GM18505 (cell line): Measurements from ENCODE around the gene SESN3.

ENCODE experiments used
- ATAC-seq: cut with Tn5 transposase; IDR thresholded peaks from one replicate; pipeline ENCODE4 v1.9.1; 2021; ENCODE audit not compliant: unreplicated experiment
- POLR2A ChIP-seq: IDR thresholded peaks from 4 replicates; pipeline ENCODE4 v1.6.1; 2011; ENCODE audit warnings: borderline replicate concordance; ENCODE audit not compliant: insufficient read depth, insufficient read length; ENCODE audit errors: extremely low read depth

SESN3 gene

DNA sequence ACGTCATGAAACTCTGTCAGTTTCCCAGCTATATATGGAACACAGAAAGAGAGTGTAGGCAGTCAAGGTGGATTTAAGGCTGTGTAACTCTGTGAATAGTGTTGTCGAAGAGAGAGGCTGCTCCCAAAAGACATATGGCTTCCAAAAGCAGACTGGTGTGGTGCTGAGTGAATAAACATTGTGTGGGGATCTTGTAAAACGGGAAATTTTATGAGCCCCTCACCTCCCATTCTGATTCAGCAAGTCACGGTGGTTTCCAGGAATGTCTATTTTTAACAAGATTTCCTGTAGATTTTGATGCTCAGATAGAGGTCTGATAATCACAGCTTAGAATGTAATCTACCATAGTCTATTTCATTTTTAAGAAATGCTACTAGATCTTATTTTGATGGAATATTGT, 67.9 kb downstream of the SESN3 start:
- TF ChIP-seq POLR2A, result no peak
- no peak for ATAC-seq

DNA sequence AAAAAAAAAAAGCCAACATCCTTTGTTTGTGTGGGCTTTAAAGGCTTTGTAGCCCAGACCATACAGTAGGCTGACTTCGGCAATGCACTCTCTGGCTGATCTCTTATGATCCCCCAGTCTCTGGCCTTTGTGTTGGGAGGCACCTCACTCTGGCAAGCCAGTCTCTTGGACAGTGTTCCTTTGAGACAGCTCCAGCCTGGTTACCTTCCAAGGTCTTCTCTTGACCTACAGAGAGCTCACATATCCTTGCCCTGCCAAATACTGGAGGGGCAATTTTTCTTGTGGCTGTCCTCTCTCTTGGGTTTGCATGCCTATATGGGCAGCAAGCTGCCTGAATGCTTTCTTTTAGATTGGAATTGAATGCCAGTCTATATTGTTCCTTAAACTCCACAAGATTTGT, 69.8 kb downstream of the SESN3 start:
- ATAC-seq, result no peak
- TF ChIP-seq POLR2A, result no peak

DNA sequence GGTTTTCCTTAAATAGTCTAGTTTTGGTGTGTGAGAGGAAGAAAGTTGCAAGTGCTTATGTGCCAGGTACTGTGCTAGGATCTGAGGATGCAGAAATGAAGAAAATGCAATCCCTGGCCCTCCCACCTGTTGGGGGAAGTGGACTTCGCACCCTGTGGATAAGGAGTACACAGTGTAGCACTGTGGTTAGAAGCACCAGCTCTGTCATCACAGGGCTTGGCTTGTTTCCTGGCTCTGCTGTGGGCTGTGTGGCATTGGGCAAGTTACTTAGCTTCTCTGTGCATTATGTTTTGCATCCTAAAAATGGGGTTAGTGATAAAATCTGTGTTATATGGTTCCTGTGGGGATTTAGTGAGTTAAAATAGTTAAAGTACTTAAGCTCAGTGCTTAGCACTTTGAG, 73.2 kb downstream of the SESN3 start:
- no peak for ATAC-seq
- TF ChIP-seq POLR2A, result no peak

DNA sequence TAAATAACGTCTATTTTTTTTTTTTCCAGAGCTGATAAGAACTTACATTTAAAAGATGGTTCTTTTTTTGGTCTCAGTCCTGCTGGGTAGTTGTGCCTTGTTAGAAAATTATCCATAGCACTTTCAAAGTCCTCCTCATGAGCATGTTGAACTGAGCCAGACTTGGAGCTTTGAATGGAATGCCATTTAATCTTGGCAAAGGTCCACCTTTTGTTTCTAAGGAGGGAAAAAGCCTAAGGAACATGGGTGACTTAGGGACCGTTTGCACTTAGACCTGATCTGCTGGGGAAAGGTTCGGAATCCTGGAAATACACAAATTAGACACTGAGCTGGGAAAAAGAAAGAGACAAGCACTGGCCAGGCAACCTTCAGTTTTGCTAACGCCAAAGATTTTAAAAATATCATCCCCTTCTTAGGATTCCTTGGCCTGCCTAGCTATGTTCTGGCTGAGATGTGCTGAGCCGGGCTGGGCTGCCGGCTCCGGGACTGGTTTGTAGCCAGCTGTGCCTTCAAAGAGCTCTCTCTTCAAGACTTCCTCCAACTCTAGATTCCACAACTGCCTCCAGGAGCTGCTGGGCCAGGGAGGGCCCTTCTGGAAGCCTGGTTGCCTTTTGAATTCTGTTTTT, 74.0 kb downstream of the SESN3 start:
- no peak for ATAC-seq
- no peak for TF ChIP-seq POLR2A

DNA sequence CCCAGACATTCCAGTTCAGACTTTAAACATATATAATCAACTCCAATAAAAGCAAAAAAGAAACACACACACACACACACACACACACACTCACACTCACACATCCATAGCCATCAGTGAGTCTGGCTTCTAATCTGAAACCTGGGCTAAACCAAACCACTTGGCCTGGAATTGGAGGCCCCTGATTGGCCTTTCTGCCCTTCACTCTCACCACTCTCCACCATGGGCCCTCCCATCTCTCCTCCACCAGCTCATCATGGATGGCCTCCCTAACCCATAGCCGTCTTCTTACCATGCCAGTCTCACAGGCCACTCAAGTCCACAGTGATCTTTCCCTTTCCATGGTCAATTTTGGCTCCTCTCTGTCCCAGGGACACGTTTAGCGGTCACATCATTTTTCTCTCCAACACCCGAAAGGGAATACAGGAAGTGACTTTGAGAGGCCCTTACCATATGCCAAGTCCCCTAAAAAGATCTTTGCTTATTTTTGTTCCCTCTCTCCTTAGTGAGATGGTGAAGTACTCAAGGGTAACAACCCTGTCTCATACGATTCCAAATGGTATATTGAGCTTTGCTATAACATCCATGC, 74.8 kb downstream of the SESN3 start:
- ATAC-seq, result no peak
- no peak for TF ChIP-seq POLR2A

DNA sequence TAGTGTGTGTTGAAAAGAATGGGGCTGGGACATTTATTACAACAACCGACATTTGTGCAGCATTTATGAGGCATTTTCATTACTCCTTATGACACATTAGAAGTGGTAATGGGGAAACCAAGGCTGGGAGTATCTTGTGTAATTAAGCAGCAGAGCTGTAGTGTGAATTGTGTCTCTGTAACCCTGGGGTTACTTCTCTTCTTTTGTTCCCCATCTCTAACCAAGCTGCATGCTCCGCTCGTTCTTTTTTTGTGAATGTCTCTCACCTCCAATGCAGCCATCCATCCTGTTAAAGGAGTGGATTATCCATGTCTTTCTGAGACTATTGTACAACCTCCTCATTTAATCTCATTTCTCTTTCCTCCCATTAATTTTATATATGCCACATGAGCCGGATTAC, 75.6 kb downstream of the SESN3 start:
- TF ChIP-seq POLR2A, result no peak
- ATAC-seq, result no peak

DNA sequence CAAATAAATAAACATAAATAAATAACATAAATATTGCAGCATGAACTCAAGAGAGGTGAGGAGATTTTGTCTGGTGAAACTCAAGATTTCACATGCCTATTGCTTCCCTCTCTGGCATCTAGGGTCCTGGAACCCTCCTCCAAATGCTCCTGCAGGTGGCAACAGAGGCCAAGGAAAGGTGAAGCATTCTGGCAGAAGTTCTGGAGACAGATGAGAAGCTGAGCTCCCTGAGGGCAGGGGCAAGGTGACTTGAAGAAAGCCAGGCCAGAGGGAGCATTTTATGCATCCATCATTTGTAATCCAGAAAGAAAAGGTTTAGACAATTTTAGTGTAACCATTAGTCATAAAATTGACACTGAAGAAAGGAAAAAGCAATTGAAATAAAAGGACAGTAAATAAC, 76.5 kb downstream of the SESN3 start:
- ATAC-seq, result no peak
- TF ChIP-seq POLR2A, result no peak

DNA sequence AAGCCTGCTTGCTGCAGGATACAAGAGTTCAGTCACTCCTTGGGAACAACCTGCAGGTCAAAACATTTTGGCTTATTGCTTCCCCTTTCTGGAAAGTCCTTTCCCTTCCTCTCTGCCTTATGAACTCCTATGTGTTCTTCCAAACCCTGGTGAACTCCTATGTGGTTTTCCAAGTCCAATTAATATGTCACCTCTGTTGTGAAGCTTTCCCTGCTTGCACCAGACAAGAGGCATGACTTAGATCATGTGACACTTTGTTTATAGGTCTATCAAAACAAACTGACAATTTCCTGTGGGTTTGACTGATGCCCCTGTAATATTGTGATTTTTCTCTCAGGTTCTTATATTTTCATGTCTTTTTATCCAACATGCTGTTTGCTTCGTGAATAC, 77.2 kb downstream of the SESN3 start:
- ATAC-seq, result no peak
- TF ChIP-seq POLR2A, result no peak

DNA sequence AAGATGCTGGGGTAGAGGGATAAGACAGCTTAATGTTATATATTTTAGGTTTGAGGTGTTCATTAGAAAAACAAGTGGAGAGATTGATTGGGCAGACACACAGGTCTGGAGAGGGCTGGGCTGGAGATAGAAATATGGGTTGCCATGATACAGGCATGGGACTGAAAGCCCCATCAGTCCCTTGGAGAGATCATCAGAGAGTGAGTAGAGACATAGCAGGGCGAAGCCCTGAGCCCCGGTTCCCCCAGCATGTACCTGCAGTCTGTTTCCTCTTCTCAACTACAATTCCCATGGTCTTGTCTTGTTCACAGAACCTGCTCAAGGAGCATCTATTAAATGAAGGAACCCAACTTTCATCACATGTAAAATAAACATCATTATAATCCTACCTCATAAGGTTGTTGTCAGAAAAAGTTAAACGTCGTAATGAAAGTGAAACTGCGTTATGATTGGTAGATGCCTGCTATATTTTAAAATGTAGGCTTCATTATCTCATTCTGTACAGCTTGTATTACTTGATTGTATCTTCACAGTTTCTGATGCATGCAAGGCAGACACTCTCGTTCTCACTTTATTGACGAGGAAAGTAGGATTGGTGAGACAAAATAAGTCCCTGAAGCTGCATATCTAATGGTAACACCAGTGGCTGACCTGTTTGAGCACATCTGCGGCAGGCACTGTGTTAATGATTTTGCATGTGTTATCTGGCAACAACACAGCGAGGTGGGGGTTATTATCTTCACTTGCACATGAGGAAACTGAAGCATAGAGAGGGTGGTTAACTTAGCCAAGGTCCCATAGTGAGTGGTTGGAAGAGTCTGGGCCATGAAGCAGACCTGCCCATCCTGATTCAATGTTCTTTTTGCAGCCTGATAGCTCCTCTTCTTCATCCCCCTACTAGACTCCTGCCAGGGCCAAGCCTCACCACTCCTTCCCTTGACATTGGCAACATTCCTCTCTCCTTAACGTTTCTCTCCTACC, 77.8 kb downstream of the SESN3 start:
- TF ChIP-seq POLR2A, result no peak
- no peak for ATAC-seq

DNA sequence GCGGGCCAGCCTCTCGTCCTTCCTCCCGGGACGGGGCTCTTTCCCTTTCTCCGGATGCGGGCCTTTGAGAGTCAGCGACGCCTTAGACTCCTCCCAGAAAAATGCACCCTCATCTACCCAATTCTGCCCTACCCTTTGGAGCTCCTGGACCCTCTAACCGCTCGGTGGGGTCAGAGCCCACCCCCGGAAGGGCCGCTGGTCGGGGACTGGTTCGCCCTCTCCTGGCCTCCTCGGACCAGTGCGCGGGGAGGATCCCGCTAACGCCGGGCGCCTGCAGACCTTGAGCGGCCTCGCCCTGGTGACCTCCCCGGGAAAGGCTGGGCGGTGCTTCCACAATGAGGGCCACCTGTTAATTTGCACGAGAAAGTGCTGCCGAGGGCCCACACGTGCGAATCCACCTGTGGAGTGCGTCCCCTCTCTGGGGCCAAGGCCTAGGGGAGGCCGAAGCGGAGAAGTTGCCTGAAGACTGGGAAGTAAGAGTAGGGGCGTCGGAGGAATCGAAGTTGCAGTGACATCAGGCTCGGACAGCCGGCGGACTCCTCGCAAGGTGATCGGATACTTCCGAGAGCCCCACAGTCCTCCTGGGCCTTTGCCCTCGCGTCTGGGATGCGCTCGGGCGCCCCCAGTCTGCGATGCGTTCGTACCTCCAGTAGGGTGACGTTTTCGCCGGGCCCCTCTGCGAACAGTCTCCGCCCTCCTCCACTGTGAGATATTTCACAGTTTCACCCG, 79.9 kb downstream of the SESN3 start:
- peak; percentile 76 for ATAC-seq
- peak; percentile 77 for TF ChIP-seq POLR2A

DNA sequence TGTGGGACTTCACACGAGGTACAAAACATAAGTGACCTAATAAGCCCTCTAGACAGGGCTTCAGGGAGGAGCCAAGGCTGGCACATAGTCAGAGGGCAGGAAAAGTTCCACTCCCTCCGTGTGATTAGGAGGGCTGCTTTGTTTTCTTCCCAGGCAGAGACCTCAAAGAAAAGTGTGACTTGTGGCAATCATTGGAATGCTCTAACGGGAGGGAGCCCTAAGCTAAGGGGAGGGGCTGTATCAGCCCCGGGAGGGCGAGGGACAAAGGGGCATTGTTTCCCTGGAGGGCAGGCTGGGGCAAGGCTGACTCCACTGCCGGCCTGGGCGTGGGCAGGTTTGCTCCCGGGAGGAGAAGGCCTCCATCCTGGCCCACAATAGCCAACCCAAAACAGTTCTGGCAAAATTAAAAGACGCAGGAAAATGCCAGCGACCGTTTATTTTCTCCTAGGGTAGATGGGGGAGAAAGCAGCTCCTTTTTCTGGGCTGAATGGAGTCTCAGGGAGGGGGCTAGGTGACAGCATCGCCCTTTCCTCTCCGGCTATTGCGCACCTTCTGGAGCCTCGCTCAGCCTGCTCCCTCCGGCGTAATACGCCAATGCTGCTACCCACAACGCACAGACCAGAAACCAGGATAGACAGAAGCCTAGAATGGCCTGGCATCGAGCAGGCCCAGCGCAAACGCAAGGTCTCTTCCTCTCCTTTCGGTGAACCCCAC, 81.2 kb downstream of the SESN3 start:
- no peak for ATAC-seq
- no peak for TF ChIP-seq POLR2A

DNA sequence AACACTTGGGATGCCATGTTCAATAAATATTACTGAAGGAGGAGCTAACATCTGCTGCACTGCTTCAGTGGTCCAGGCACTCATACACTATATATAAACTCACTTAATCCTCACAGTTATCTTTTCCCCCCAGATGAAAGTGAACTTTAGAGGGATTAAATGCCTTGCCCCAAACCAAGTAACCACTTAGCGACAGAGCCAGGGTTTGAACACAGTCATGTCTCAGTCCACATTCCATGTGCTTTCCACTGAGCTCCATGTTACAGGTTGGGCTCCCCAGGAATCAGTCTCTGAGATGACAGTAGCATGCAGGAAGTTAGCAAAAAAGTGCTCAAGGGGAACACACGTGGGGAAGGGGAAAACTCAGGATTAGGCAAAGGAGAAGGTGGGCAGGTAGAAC, 82.1 kb downstream of the SESN3 start:
- TF ChIP-seq POLR2A, result no peak
- ATAC-seq, result no peak

DNA sequence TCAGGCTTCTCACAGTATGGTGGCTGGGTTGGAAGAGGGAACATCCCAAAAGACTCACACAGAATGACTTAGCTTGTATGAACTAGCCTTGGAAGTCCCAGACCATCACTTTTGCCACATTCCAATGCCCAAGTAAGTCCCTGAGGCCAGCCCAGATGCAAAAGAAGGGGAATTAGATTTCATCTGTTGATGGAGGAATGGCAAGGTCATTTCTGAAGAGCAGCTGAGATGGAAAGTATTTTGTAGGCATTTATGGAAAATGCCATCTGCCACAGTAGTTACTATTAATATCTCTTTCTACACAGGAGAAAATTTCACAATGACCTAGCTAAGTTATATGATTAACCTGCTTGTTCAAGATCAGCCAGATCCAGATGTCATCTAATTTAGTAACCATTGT, 82.6 kb downstream of the SESN3 start:
- no peak for TF ChIP-seq POLR2A
- no peak for ATAC-seq
